Gastrocnemius medialis (tissue), 4 donors: Measurements from ENCODE around the gene TLR6. TPM values are rescaled to one million over a fixed set of nuclear protein-coding genes. Genes with fewer than 3 reads are reported as not detected.
A peak's percentile ranks its signal among the peaks of the same experiment; 100 is the strongest.

Experiments
- ATAC-seq, 2 donors: fragments of 150-250 bp; one replicate each; pipeline ENCODE4 v1.9.1; 2016
- DNase-seq, 2 donors: peaks; one replicate each; pipeline ENCODE4 v3.0.0-alpha.2; 2019
- H3K27ac ChIP-seq, 4 donors: fragments of 200-600 bp; sonication (generic); 1 replicate in 1 of 4; 2 replicates in 3 of 4; pipeline ENCODE4 v1.5.1; 2016 to 2018; ENCODE audit warnings: mild to moderate bottlenecking in 2 of 4, moderate library complexity in 1 of 4
- H3K27me3 ChIP-seq, 3 donors: fragments of 200-600 bp; sonication (generic) in 2 of 3; 1 replicate in 1 of 3; 2 replicates in 2 of 3; pipeline versions ENCODE4 v1.5.1 to v1.6.0; 2016 to 2019; ENCODE audit warnings: mild to moderate bottlenecking in 1 of 3, moderate library complexity in 1 of 3
- H3K36me3 ChIP-seq, 2 donors: fragments of 200-600 bp; sonication (generic) in 1 of 2; one replicate each; pipeline ENCODE4 v1.5.1; 2017 to 2018
- H3K4me1 ChIP-seq, 2 donors: fragments of 200-600 bp; sonication (generic) in 1 of 2; one replicate each; pipeline ENCODE4 v1.5.1; 2016 to 2017; ENCODE audit warnings: mild to moderate bottlenecking in 2 of 2
- H3K4me3 ChIP-seq, 4 donors: fragments of 200-600 bp; sonication (generic) in 3 of 4; 1 replicate in 1 of 4; 2 replicates in 3 of 4; pipeline ENCODE4 v1.5.1; 2016 to 2019; ENCODE audit warnings: mild to moderate bottlenecking in 2 of 4
- H3K9me3 ChIP-seq, 3 donors: fragments of 200-600 bp; sonication (generic) in 2 of 3; 1 replicate in 1 of 3; 2 replicates in 2 of 3; pipeline ENCODE4 v1.5.1; 2016 to 2019
- CTCF ChIP-seq, 5 experiments: fragments of 450-650 bp in 3 of 5; fragments of 200-600 bp in 2 of 5; sonication (generic) in 2 of 5; IDR thresholded peaks in 4 of 5; conservative IDR thresholded peaks in 1 of 5; 1 replicate in 4 of 5; 2 replicates in 1 of 5; pipeline ENCODE4 v1.5.1; 2016 to 2019; ENCODE audit warnings: antibody characterized with exemption in 5 of 5, mild to moderate bottlenecking in 3 of 5, moderate library complexity in 3 of 5
- POLR2A ChIP-seq, 2 donors: fragments of 450-650 bp; IDR thresholded peaks; one replicate each; pipeline ENCODE4 v1.6.1; 2017; ENCODE audit warnings: antibody characterized with exemption in 2 of 2, mild to moderate bottlenecking in 2 of 2, moderate library complexity in 2 of 2
- in situ Hi-C, 4 donors: fragments of 200-750 bp; cut with MboI; loops; one replicate each; pipeline versions ENCODE4 v1.15.0 to v1.8.0; 2017; ENCODE audit warnings: low sequenced_read_pairs in 4 of 4
- intact Hi-C: fragments of 100-400 bp; cut with DNase I; formaldehyde crosslinking; loops from one replicate; pipeline ENCODE4 v1.15.1; 2023; ENCODE audit warnings: low total_unique reads
- total RNA-seq, 4 donors: library from RNA; depleted of rRNA; stranded (reverse); fragments of >200 nt; gene quantifications; one replicate each; pipeline versions ENCODE4 v1.1.0 to v1.2.3, GENCODE V29; 2016

Gene TLR6
- total RNA-seq, 4 donors from 2014 or later: 0.29 to 0.75 (median 0.48) TPM

- TF ChIP-seq POLR2A (IDR thresholded peaks at IDR 0.05): no peak
- no peak for TF ChIP-seq CTCF (IDR thresholded peaks at IDR 0.05 in 4 of 5, conservative IDR thresholded peaks at IDR 0.05 in 1 of 5)
- DNase-seq (no peak), ATAC-seq (no peak)
- Histone ChIP-seq H3K4me1 (peaks cover 3 to 8% of the 10 kb centered on the region in 2 donors), H3K36me3 (no peaks in the 10 kb centered on the region), H3K27me3 (no peaks in the 10 kb centered on the region), H3K27ac (no peak overlapping the region), H3K9me3 (no peaks in the 10 kb centered on the region), H3K4me3 (peak overlapping the region in 1 of 4 donors; percentile 23)
- intact Hi-C loops (loop anchor here (5.0 kb wide), 2 partner anchors 98 to 663 kb away; no protein-coding TSS in a partner anchor), in situ Hi-C loops (loop anchor here in 2 of 4 donors (5.0 kb wide), 2 partner anchors 93 to 98 kb away; no protein-coding TSS in a partner anchor)
These were observed 1.2 kb downstream of the TLR6 start for GRCh38 chr4:38855466-38855865.

- no peak for DNase-seq
- no peak overlapping the region for H3K4me3 ChIP-seq
- intact Hi-C loops (no loop called here), in situ Hi-C loops (no loop called here)
- no peak for TF ChIP-seq CTCF (IDR thresholded peaks at IDR 0.05 in 4 of 5, conservative IDR thresholded peaks at IDR 0.05 in 1 of 5)
- TF ChIP-seq POLR2A (IDR thresholded peaks at IDR 0.05): no peak
- H3K36me3 ChIP-seq: no peaks in the 10 kb centered on the region
- H3K9me3 ChIP-seq: peaks cover 0 to 6% (median 0%) of the 10 kb centered on the region in 3 donors
- no peaks in the 10 kb centered on the region for H3K27me3 ChIP-seq
- H3K27ac ChIP-seq: no peak overlapping the region
- H3K4me1 ChIP-seq: no peaks in the 10 kb centered on the region
- no peak for ATAC-seq
These were observed 10.6 kb downstream of the TLR6 start for GRCh38 chr4:38846015-38846414.

- in situ Hi-C loops: no loop called here
- ATAC-seq (no peak), DNase-seq (no peak)
- peaks cover 0 to 6% (median 0%) of the 10 kb centered on the region in 3 donors for H3K9me3 ChIP-seq
- no peak overlapping the region for H3K27ac ChIP-seq
- no peaks in the 10 kb centered on the region for H3K36me3 ChIP-seq
- TF ChIP-seq POLR2A (IDR thresholded peaks at IDR 0.05) (no peak), CTCF (IDR thresholded peaks at IDR 0.05 in 4 of 5, conservative IDR thresholded peaks at IDR 0.05 in 1 of 5) (no peak)
- H3K4me3 ChIP-seq: no peak overlapping the region
- no peaks in the 10 kb centered on the region for H3K27me3 ChIP-seq
- intact Hi-C loops: no loop called here
- H3K4me1 ChIP-seq: no peaks in the 10 kb centered on the region
These were observed 13.6 kb downstream of the TLR6 start for GRCh38 chr4:38842994-38843393.

GRCh38 chr4:38837849-38838248, 18.8 kb downstream of the TLR6 start:
- in situ Hi-C loops: no loop called here
- no peak overlapping the region for H3K4me3 ChIP-seq
- no peaks in the 10 kb centered on the region for H3K27me3 ChIP-seq
- no peak overlapping the region for H3K27ac ChIP-seq
- TF ChIP-seq CTCF (IDR thresholded peaks at IDR 0.05 in 4 of 5, conservative IDR thresholded peaks at IDR 0.05 in 1 of 5): no peak
- TF ChIP-seq POLR2A (IDR thresholded peaks at IDR 0.05): no peak
- H3K36me3 ChIP-seq: no peaks in the 10 kb centered on the region
- intact Hi-C loops: no loop called here
- H3K9me3 ChIP-seq: no peaks in the 10 kb centered on the region
- ATAC-seq (no peak), DNase-seq (no peak)
- no peaks in the 10 kb centered on the region for H3K4me1 ChIP-seq

GRCh38 chr4:38837334-38837733, 19.3 kb downstream of the TLR6 start:
- no peak for ATAC-seq
- no peak for TF ChIP-seq CTCF (IDR thresholded peaks at IDR 0.05 in 4 of 5, conservative IDR thresholded peaks at IDR 0.05 in 1 of 5)
- TF ChIP-seq POLR2A (IDR thresholded peaks at IDR 0.05): no peak
- no peaks in the 10 kb centered on the region for H3K4me1 ChIP-seq
- H3K4me3 ChIP-seq: no peak overlapping the region
- no peak for DNase-seq
- no peaks in the 10 kb centered on the region for H3K9me3 ChIP-seq
- H3K27me3 ChIP-seq: no peaks in the 10 kb centered on the region
- in situ Hi-C loops (no loop called here), intact Hi-C loops (no loop called here)
- no peak overlapping the region for H3K27ac ChIP-seq
- no peaks in the 10 kb centered on the region for H3K36me3 ChIP-seq
